HepG2 (cell line): Measurements from ENCODE around the gene USP7. TPM values are rescaled to one million over a fixed set of nuclear protein-coding genes. Genes with fewer than 3 reads are reported as not detected.

Source experiments
- ATAC-seq: fragments of 200-7000 bp; cut with Tn5 transposase; 3 replicates; pipeline ENCODE4 v1.9.1; 2020; ENCODE audit warnings: mild to moderate bottlenecking, moderate library complexity
- BruUV-seq: library from RNA; stranded (reverse); fragments of 400-500 nt; replicated peaks from 2 replicates; lab custom pipeline; 2021; lab: Mats Ljungman, UMichigan
- CTCF ChIA-PET: fragments of 300-600 bp; formaldehyde crosslinking; extraction: SDS; loops from one replicate; lab custom pipeline; 2021; ENCODE audit warnings: low total read pairs, inconsistent platforms, low intra/inter-chr PET ratio; lab: Yijun Ruan, JAX
- POLR2A ChIA-PET: fragments of 350-600 bp; sonication (Branson Sonifier 250); formaldehyde crosslinking; loops from one replicate; lab custom pipeline; 2020; ENCODE audit warnings: antibody characterized with exemption, inconsistent platforms; lab: Yijun Ruan, JAX
- DNase-seq: peaks from one replicate; pipeline ENCODE4 v3.0.0-alpha.2; 2015; ENCODE audit warnings: low spot score
- FAIRE-seq: peaks from 3 replicates; lab custom pipeline; 2011; peaks lifted over from hg19 to GRCh38; lab: Jason Lieb, UNC
- H2AFZ ChIP-seq: one replicate; pipeline ENCODE4 v1.6.1; 2011; ENCODE audit warnings: low read length, inconsistent platforms
- H3K27ac ChIP-seq: fragments of 300-600 bp; 3 replicates; pipeline ENCODE4 v1.8.0; 2011; ENCODE audit warnings: mixed run types, mild to moderate bottlenecking, mixed read lengths, low read length, inconsistent platforms; ENCODE audit not compliant: insufficient read depth; ENCODE audit errors: extremely low read length
- H3K27me3 ChIP-seq, 2 experiments: fragments of 200-600 bp in 1 of 2; 2 replicates in 1 of 2; 3 replicates in 1 of 2; pipeline versions ENCODE4 v1.6.0 to v1.8.0; 2011; ENCODE audit warnings: low read length in 2 of 2, mild to moderate bottlenecking in 2 of 2, moderate library complexity in 2 of 2, inconsistent platforms in 1 of 2; ENCODE audit not compliant: insufficient read depth in 2 of 2, control insufficient read depth in 1 of 2
- H3K36me3 ChIP-seq, 2 experiments: fragments of 200-600 bp in 1 of 2; replicated peaks in 1 of 2; 2 replicates in 1 of 2; 3 replicates in 1 of 2; pipeline versions ENCODE4 v1.5.1 to v1.8.0; 2011; ENCODE audit warnings: low read length in 2 of 2, inconsistent platforms in 1 of 2; ENCODE audit not compliant: insufficient read depth in 2 of 2, control insufficient read depth in 1 of 2
- H3K4me1 ChIP-seq: 2 replicates; pipeline ENCODE4 v1.5.1; 2012; ENCODE audit warnings: low read length, inconsistent platforms; ENCODE audit not compliant: insufficient read depth
- H3K4me2 ChIP-seq: 2 replicates; pipeline ENCODE4 v1.6.0; 2011; ENCODE audit warnings: low read depth, low read length, inconsistent platforms
- H3K4me3 ChIP-seq, 3 experiments: fragments of 200-600 bp in 1 of 3; sonication (generic), shearing (Covaris generic) in 1 of 3; replicated peaks in 1 of 3; 2 replicates each; pipeline ENCODE4 v1.5.1; 2011 to 2016; ENCODE audit warnings: low read length in 3 of 3, inconsistent platforms in 2 of 3, low read depth in 2 of 3, mild to moderate bottlenecking in 2 of 3, control low read depth in 1 of 3, mixed read lengths in 1 of 3; ENCODE audit not compliant: insufficient read depth in 1 of 3
- H3K79me2 ChIP-seq: one replicate; pipeline ENCODE4 v1.6.1; 2011; ENCODE audit warnings: low read length, inconsistent platforms; ENCODE audit not compliant: insufficient read depth
- H3K9ac ChIP-seq: 2 replicates; pipeline ENCODE4 v1.6.0; 2011; ENCODE audit warnings: mild to moderate bottlenecking, low read depth, low read length, inconsistent platforms; ENCODE audit not compliant: insufficient read depth
- H3K9me3 ChIP-seq: 2 replicates; pipeline ENCODE4 v1.5.1; 2012; ENCODE audit warnings: mild to moderate bottlenecking, low read length
- H4K20me1 ChIP-seq: 2 replicates; pipeline ENCODE4 v1.6.0; 2011; ENCODE audit warnings: inconsistent platforms, mild to moderate bottlenecking, low read length, moderate library complexity; ENCODE audit not compliant: insufficient read depth
- ATF7 ChIP-seq, 2 experiments: fragments of 450-650 bp in 1 of 2; sonication (generic) in 1 of 2; formaldehyde crosslinking in 1 of 2; IDR thresholded peaks; 2 replicates each; pipeline versions ENCODE4 v1.4.0 to v1.6.1; 2016 to 2020; ENCODE audit warnings: antibody characterized with exemption in 1 of 2, mild to moderate bottlenecking in 1 of 2, missing genetic modification reagents in 1 of 2
- CEBPB ChIP-seq: IDR thresholded peaks from 2 replicates; pipeline ENCODE4 v1.6.1; 2011; ENCODE audit warnings: low read depth, low read length, improper control_type of control experiment, borderline replicate concordance
- CREB3 ChIP-seq: sonication (generic); formaldehyde crosslinking; IDR thresholded peaks from 2 replicates; pipeline ENCODE4 v1.5.0; 2020; ENCODE audit warnings: missing genetic modification reagents
- HINFP ChIP-seq: sonication (generic); formaldehyde crosslinking; IDR thresholded peaks from 2 replicates; pipeline ENCODE4 v1.4.0; 2020; ENCODE audit warnings: low read depth, mild to moderate bottlenecking, missing genetic modification reagents
- KMT2A ChIP-seq: sonication (generic); formaldehyde crosslinking; IDR thresholded peaks from 2 replicates; pipeline ENCODE4 v1.4.0; 2020; ENCODE audit warnings: missing genetic modification reagents
- RFX3 ChIP-seq: IDR thresholded peaks from 2 replicates; pipeline ENCODE4 v1.6.1; 2016; ENCODE audit warnings: missing biosample characterization, missing genetic modification reagents
- ZBTB33 ChIP-seq: sonication (generic); formaldehyde crosslinking; IDR thresholded peaks from 2 replicates; pipeline ENCODE4 v1.4.0; 2020; ENCODE audit warnings: missing genetic modification reagents
- ZNF530 ChIP-seq: sonication (generic); formaldehyde crosslinking; IDR thresholded peaks from 2 replicates; pipeline ENCODE4 v1.5.0; 2020; ENCODE audit warnings: low read depth, mild to moderate bottlenecking, missing genetic modification reagents
- WGBS: methylation state at CpG from one replicate; pipeline ENCODE4 v1.1.6; 2017; ENCODE audit warnings: low lambda C conversion rate; 5-methylcytosine and 5-hydroxymethylcytosine counted together
- in situ Hi-C: cut with HindIII; loops from 2 replicates; pipeline ENCODE4 v1.10.0; 2017; ENCODE audit warnings: low pct_unique_long_range_greater_than_20kb; ENCODE audit not compliant: extremely low pct_ligation_motif_present
- intact Hi-C: fragments of 100-400 bp; cut with micrococcal nuclease; formaldehyde crosslinking; loops from one replicate; pipeline ENCODE4 v1.10.0; 2022; ENCODE audit not compliant: unreplicated experiment
- polyA plus RNA-seq, 8 experiments: library from polyadenylated mRNA; depleted of rRNA in 3 of 8; stranded (reverse) in 7 of 8; unstranded in 1 of 8; fragments of >200 nt; fragmentation: Illumina TruSeq in 4 of 8; extraction: Trizol in 4 of 8; gene quantifications; 2 replicates each; pipeline versions ENCODE4 v1.2.1 to v1.2.3, GENCODE V29; 2011 to 2016; ENCODE audit warnings: low read depth in 4 of 8, missing spikeins in 1 of 8, mixed read lengths in 1 of 8; ENCODE audit not compliant: insufficient read depth in 1 of 8
- total RNA-seq, 5 experiments: library from RNA; depleted of rRNA; stranded (reverse); fragments of >200 nt; fragmentation: Illumina TruSeq; extraction: Trizol; gene quantifications; 2 replicates each; pipeline ENCODE4 v1.2.3, GENCODE V29; 2016; ENCODE audit warnings: low read depth in 1 of 5

The USP7 gene
- total and polyA plus RNA-seq, 2 of the 13 experiments (the other 11 are each of a cell fraction or from before 2014, with no cell fraction given), result 52.5 to 173 TPM

- no TSS peak for BruUV-seq
- CTCF ChIA-PET, result no interaction called here
Measured at GRCh38 chr16:9013508-9013864, 49.8 kb upstream of the USP7 start.

GRCh38 chr16:9012848-9013507 is 49.3 kb upstream of the USP7 start:
- ATAC-seq, result no peak
- no peak for TF ChIP-seq HINFP
- no peak for TF ChIP-seq KMT2A (CRISPR knock-in tag)
- no peak for TF ChIP-seq RFX3
- TF ChIP-seq ZBTB33 (CRISPR knock-in tag), result peak; percentile 20; the same call in 1 of the 2 replicates

More at GRCh38 chr16:9013508-9013864, 49.8 kb upstream of the USP7 start:
- no peak overlapping the region for H3K9ac ChIP-seq
- intact Hi-C loops, result no loop called here
- no peak overlapping the region for H3K4me3 ChIP-seq
- H3K9me3 ChIP-seq, result peaks cover 12% of the 10 kb centered on the region
- ATAC-seq (no peak), FAIRE-seq (no peak), DNase-seq (no peak)
- H2AFZ ChIP-seq, result no peak overlapping the region
- TF ChIP-seq ZNF530 (CRISPR knock-in tag) (no peak), CREB3 (CRISPR knock-in tag) (no peak), ATF7 (IDR thresholded peaks at IDR 0.05) (peak; percentile 36; the same call in 1 of the 2 replicates), ATF7 (CRISPR knock-in tag; IDR thresholded peaks at IDR 0.05) (no peak), CEBPB (peak; percentile 64; the same call in 1 of the 2 replicates)
- H3K36me3 ChIP-seq, result no peaks in the 10 kb centered on the region
- no peak overlapping the region for H3K4me2 ChIP-seq
- H3K27ac ChIP-seq, result no peak overlapping the region
- peaks cover 45% of the 10 kb centered on the region for H3K4me1 ChIP-seq
- 47% methylated on average over 7 of the region's 7 CpGs for WGBS
- POLR2A ChIA-PET, result no interaction called here
- in situ Hi-C loops, result no loop called here
- H3K79me2 ChIP-seq, result no peaks in the 10 kb centered on the region
- H3K27me3 ChIP-seq, result peaks cover 0 to 7% of the 10 kb centered on the region in 2 experiments; a peak in 4 of 5 replicates
- no peaks in the 10 kb centered on the region for H4K20me1 ChIP-seq

More at GRCh38 chr16:9012848-9013507, 49.3 kb upstream of the USP7 start:
- Histone ChIP-seq H4K20me1 (no peaks in the 10 kb centered on the region), H3K79me2 (no peaks in the 10 kb centered on the region), H3K9me3 (peaks cover 12% of the 10 kb centered on the region), H2AFZ (no peak overlapping the region), H3K4me2 (no peak overlapping the region), H3K36me3 (no peaks in the 10 kb centered on the region), H3K27ac (no peak overlapping the region), H3K9ac (no peak overlapping the region), H3K27me3 (peaks cover 0 to 7% of the 10 kb centered on the region in 2 experiments; a peak in 4 of 5 replicates), H3K4me1 (peaks cover 50% of the 10 kb centered on the region), H3K4me3 (no peak overlapping the region)
- no peak for FAIRE-seq
- POLR2A ChIA-PET, result no interaction called here
- WGBS, result 76% methylated on average over 22 of the region's 28 CpGs
- intact Hi-C loops, result no loop called here
- BruUV-seq, result no TSS peak
- CTCF ChIA-PET, result no interaction called here
- no peak for DNase-seq
- in situ Hi-C loops, result no loop called here
